CD14-positive monocyte (primary cell): Measurements from ENCODE around the gene PIK3R4. TPM values are rescaled to one million over a fixed set of nuclear protein-coding genes. Genes with fewer than 3 reads are reported as not detected.

Source experiments
- DNase-seq, 3 donors: peaks; one replicate each; pipeline ENCODE4 v3.0.0-alpha.2; 2011 to 2022
- H2AFZ ChIP-seq: 2 replicates; pipeline ENCODE4 v1.6.0; 2012; ENCODE audit warnings: mild to moderate bottlenecking, low read depth, low read length, inconsistent platforms; ENCODE audit not compliant: insufficient read depth, poor library complexity, severe bottlenecking
- H3K27ac ChIP-seq, 2 donors: 1 replicate in 1 of 2; 2 replicates in 1 of 2; pipeline ENCODE4 v1.5.1; 2012 to 2013; ENCODE audit warnings: low read length in 2 of 2, control low read depth in 1 of 2, inconsistent platforms in 1 of 2, low read depth in 1 of 2, mild to moderate bottlenecking in 1 of 2
- H3K27me3 ChIP-seq, 2 donors: one replicate each; pipeline versions ENCODE4 v1.6.0 to v1.6.1; 2011 to 2013; ENCODE audit warnings: low read length in 2 of 2; ENCODE audit not compliant: control insufficient read depth in 2 of 2, insufficient read depth in 2 of 2
- H3K36me3 ChIP-seq, 2 donors: replicated peaks in 1 of 2; 1 replicate in 1 of 2; 2 replicates in 1 of 2; pipeline versions ENCODE4 v1.5.1 to v1.6.1; 2012 to 2013; ENCODE audit warnings: low read length in 2 of 2, control low read depth in 1 of 2, inconsistent platforms in 1 of 2, mild to moderate bottlenecking in 1 of 2; ENCODE audit not compliant: insufficient read depth in 2 of 2, control insufficient read depth in 1 of 2
- H3K4me1 ChIP-seq, 2 donors: 1 replicate in 1 of 2; 2 replicates in 1 of 2; pipeline versions ENCODE4 v1.5.1 to v1.6.1; 2012 to 2013; ENCODE audit warnings: low read length in 2 of 2, control low read depth in 1 of 2, inconsistent platforms in 1 of 2, mild to moderate bottlenecking in 1 of 2, moderate library complexity in 1 of 2; ENCODE audit not compliant: insufficient read depth in 2 of 2, control insufficient read depth in 1 of 2
- H3K4me2 ChIP-seq: replicated peaks from 2 replicates; pipeline ENCODE3; 2012; ENCODE audit warnings: low read length, moderate library complexity, mild to moderate bottlenecking; ENCODE audit not compliant: poor library complexity, severe bottlenecking; ENCODE audit errors: extremely low read depth
- H3K4me3 ChIP-seq, 3 experiments: fragments of 200-600 bp in 1 of 3; sonication (generic) in 1 of 3; replicated peaks in 1 of 3; 1 replicate in 2 of 3; 2 replicates in 1 of 3; pipeline ENCODE4 v1.5.1; 2011 to 2013; ENCODE audit warnings: low read length in 3 of 3, mild to moderate bottlenecking in 3 of 3, control low read depth in 2 of 3, low read depth in 2 of 3, inconsistent platforms in 1 of 3, moderate library complexity in 1 of 3
- H3K79me2 ChIP-seq: 2 replicates; pipeline ENCODE4 v1.6.0; 2012; ENCODE audit warnings: mild to moderate bottlenecking, control low read depth, inconsistent platforms, low read length, moderate library complexity; ENCODE audit not compliant: insufficient read depth
- H3K9ac ChIP-seq: 2 replicates; pipeline ENCODE4 v1.6.0; 2017; ENCODE audit warnings: low read length, mild to moderate bottlenecking; ENCODE audit not compliant: insufficient read depth, poor library complexity, severe bottlenecking
- H3K9me3 ChIP-seq, 2 donors: replicated peaks in 1 of 2; 1 replicate in 1 of 2; 2 replicates in 1 of 2; pipeline versions ENCODE4 v1.5.1 to v1.6.1; 2012 to 2013; ENCODE audit warnings: low read length in 2 of 2, control low read depth in 1 of 2; ENCODE audit not compliant: control insufficient read depth in 1 of 2, insufficient read depth in 1 of 2
- H4K20me1 ChIP-seq: 2 replicates; pipeline ENCODE4 v1.6.0; 2012; ENCODE audit warnings: mild to moderate bottlenecking, low read length, control low read depth, moderate library complexity; ENCODE audit not compliant: insufficient read depth
- H3K27ac Mint-ChIP-seq, 7 donors: one replicate each; pipeline ENCODE4 v1.8.0; 2020; ENCODE audit warnings: mild to moderate bottlenecking in 7 of 7, mixed read lengths in 7 of 7, moderate library complexity in 6 of 7, inconsistent platforms in 2 of 7
- H3K27me3 Mint-ChIP-seq, 3 donors: one replicate each; pipeline ENCODE4 v1.8.0; 2021 to 2022; ENCODE audit warnings: low read depth in 3 of 3, mild to moderate bottlenecking in 3 of 3, mixed read lengths in 3 of 3, moderate library complexity in 3 of 3, inconsistent platforms in 1 of 3
- H3K36me3 Mint-ChIP-seq, 2 donors: one replicate each; pipeline ENCODE4 v1.8.0; 2020; ENCODE audit warnings: mixed read lengths in 2 of 2, inconsistent platforms in 1 of 2, mild to moderate bottlenecking in 1 of 2
- H3K4me1 Mint-ChIP-seq: one replicate; pipeline ENCODE4 v1.8.0; 2020; ENCODE audit warnings: mild to moderate bottlenecking, mixed read lengths
- H3K4me3 Mint-ChIP-seq, 2 donors: one replicate each; pipeline ENCODE4 v1.8.0; 2020; ENCODE audit warnings: mild to moderate bottlenecking in 2 of 2, mixed read lengths in 2 of 2, moderate library complexity in 1 of 2
- H3K9me3 Mint-ChIP-seq, 7 donors: one replicate each; pipeline ENCODE4 v1.8.0; 2020 to 2022; ENCODE audit warnings: mixed read lengths in 7 of 7, mild to moderate bottlenecking in 6 of 7, moderate library complexity in 6 of 7, inconsistent platforms in 2 of 7
- CTCF ChIP-seq: fragments of 200-600 bp; IDR thresholded peaks from one replicate; pipeline ENCODE4 v1.8.0; 2022; ENCODE audit warnings: antibody characterized with exemption, mild to moderate bottlenecking
- WGBS: methylation state at CpG from one replicate; pipeline ENCODE4 v1.1.5; 2013; ENCODE audit warnings: missing lambda C conversion rate; ENCODE audit not compliant: insufficient coverage; 5-methylcytosine and 5-hydroxymethylcytosine counted together
- intact Hi-C, 2 donors: fragments of 100-400 bp; cut with micrococcal nuclease; formaldehyde crosslinking; loops; one replicate each; pipeline versions ENCODE4 v1.15.0 to v1.15.1; 2023
- polyA plus RNA-seq, 3 donors: library from polyadenylated mRNA; depleted of rRNA in 1 of 3; unstranded in 2 of 3; stranded (reverse) in 1 of 3; fragments of 300-500 nt in 2 of 3; fragments of >200 nt in 1 of 3; fragmentation: Illumina TruSeq in 2 of 3; gene quantifications; 1 replicate in 2 of 3; 2 replicates in 1 of 3; pipeline ENCODE4 v1.2.3, GENCODE V29; 2012 to 2021

PIK3R4 gene
- polyA plus RNA-seq, 3 donors, result 6.5 to 18.7 (median 10.1) TPM

DNA sequence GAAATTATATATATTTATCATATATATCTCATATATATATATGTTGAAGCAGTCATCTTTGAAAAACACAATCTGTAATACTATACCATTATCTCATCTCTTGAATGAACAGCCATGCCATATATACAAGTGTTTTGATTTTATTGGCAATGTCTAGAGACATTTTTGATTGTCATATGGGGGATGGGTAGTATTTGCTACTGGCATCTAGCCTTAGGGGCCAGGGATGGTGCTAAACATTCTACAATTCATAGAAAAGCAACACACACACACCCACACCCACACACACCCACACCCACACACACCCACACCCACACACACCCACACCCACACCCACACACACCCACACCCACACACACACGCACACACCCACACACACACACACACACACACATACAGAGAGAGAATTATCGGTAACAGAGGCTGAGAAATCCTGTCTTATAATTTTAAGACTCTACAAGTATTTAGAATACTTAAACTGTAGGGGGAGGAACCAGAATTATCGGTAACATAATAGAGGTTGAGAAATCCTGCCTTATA, 11.1 kb upstream of the PIK3R4 start:
- Mint-ChIP-seq H3K36me3 (no peaks in the 10 kb centered on the region), H3K4me1 (no peaks in the 10 kb centered on the region), H3K27ac (no peak overlapping the region), H3K27me3 (peaks cover 0 to 3% (median 2%) of the 10 kb centered on the region in 3 donors), H3K4me3 (no peak overlapping the region), H3K9me3 (no peaks in the 10 kb centered on the region)
- H3K27ac ChIP-seq, result no peak overlapping the region
- WGBS, result no CpG with 5 or more reads among the region's 3 CpGs
- DNase-seq, result no peak
- TF ChIP-seq CTCF, result no peak
- H3K9me3 ChIP-seq, result no peaks in the 10 kb centered on the region
- H2AFZ ChIP-seq, result no peak overlapping the region
- H4K20me1 ChIP-seq, result no peaks in the 10 kb centered on the region
- intact Hi-C loops, result no loop called here
- H3K4me3 ChIP-seq, result no peak overlapping the region
- no peak overlapping the region for H3K4me2 ChIP-seq
- no peaks in the 10 kb centered on the region for H3K27me3 ChIP-seq
- no peaks in the 10 kb centered on the region for H3K4me1 ChIP-seq
- H3K36me3 ChIP-seq, result no peaks in the 10 kb centered on the region
- H3K79me2 ChIP-seq, result no peaks in the 10 kb centered on the region
- H3K9ac ChIP-seq, result no peak overlapping the region

DNA sequence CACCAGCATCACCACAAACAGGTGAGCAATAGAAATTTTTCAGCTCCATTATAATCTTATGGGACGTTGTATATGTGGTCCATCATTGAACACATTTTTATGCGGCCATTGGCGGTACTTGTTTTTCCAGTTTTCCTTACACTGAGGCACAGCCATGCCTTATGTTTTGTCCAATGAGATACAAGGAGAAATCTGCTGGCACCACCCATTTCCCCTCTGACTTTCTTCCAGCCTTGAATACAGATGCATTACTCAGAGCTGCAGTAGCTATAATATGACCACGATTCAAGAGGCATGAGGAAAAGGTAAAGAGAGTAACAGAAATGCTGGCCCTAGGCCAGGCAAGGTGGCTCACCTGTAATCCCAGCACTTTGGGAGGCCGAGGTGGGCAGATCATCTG, 9.0 kb upstream of the PIK3R4 start:
- no peaks in the 10 kb centered on the region for H3K36me3 ChIP-seq
- no peaks in the 10 kb centered on the region for H3K27me3 ChIP-seq
- no peaks in the 10 kb centered on the region for H4K20me1 ChIP-seq
- no peak overlapping the region for H2AFZ ChIP-seq
- Mint-ChIP-seq H3K9me3 (no peaks in the 10 kb centered on the region), H3K27me3 (peaks cover 0 to 3% (median 2%) of the 10 kb centered on the region in 3 donors), H3K4me3 (no peak overlapping the region), H3K27ac (no peak overlapping the region), H3K4me1 (no peaks in the 10 kb centered on the region), H3K36me3 (no peaks in the 10 kb centered on the region)
- intact Hi-C loops, result no loop called here
- no peaks in the 10 kb centered on the region for H3K9me3 ChIP-seq
- 90% methylated on average over 3 of the region's 5 CpGs for WGBS
- no peak overlapping the region for H3K27ac ChIP-seq
- no peak overlapping the region for H3K4me3 ChIP-seq
- H3K9ac ChIP-seq, result no peak overlapping the region
- H3K4me2 ChIP-seq, result no peak overlapping the region
- no peak for TF ChIP-seq CTCF
- H3K79me2 ChIP-seq, result no peaks in the 10 kb centered on the region
- no peak for DNase-seq
- no peaks in the 10 kb centered on the region for H3K4me1 ChIP-seq
